Right atrium auricular region (tissue), 2 donors: ENCODE results near the gene GJA10. TPM values are rescaled to one million over a fixed set of nuclear protein-coding genes. Genes with fewer than 3 reads are reported as not detected.
"Not testable (repeated sequence)": the region's sequence is repeated elsewhere in the genome, so short reads cannot be mapped to it uniquely, and the experiment has no call there.

Source experiments
- DNase-seq: peaks from one replicate; pipeline ENCODE4 v3.0.0-alpha.2; 2019; ENCODE audit warnings: low spot score
- H3K27ac ChIP-seq, 2 donors: fragments of 200-600 bp; sonication (generic); 1 replicate in 1 of 2; 2 replicates in 1 of 2; pipeline ENCODE4 v1.5.1; 2016 to 2019
- H3K27me3 ChIP-seq, 2 donors: fragments of 200-600 bp; sonication (generic); one replicate each; pipeline versions ENCODE4 v1.5.1 to v1.6.0; 2017 to 2019
- H3K36me3 ChIP-seq: fragments of 200-600 bp; sonication (generic); one replicate; pipeline ENCODE4 v1.5.1; 2016
- H3K4me1 ChIP-seq, 2 donors: fragments of 200-600 bp; sonication (generic); one replicate each; pipeline versions ENCODE4 v1.5.1 to v1.6.0; 2017 to 2019
- H3K4me3 ChIP-seq, 2 donors: fragments of 200-600 bp; sonication (generic); 1 replicate in 1 of 2; 2 replicates in 1 of 2; pipeline ENCODE4 v1.5.1; 2017 to 2019; ENCODE audit warnings: mild to moderate bottlenecking in 1 of 2, moderate library complexity in 1 of 2
- H3K9me3 ChIP-seq, 2 donors: fragments of 200-600 bp; sonication (generic); one replicate each; pipeline ENCODE4 v1.5.1; 2019
- total RNA-seq, 2 donors: library from RNA; depleted of rRNA; stranded (reverse); fragments of >200 nt; gene quantifications; one replicate each; pipeline ENCODE4 v1.1.0, GENCODE V29; 2016
- TF ChIP-seq, protein P1 (sequence below), 2 donors: fragments of 200-600 bp; sonication (generic); IDR thresholded peaks; one replicate each; pipeline ENCODE4 v1.5.1; 2019; ENCODE audit warnings: antibody characterized with exemption in 2 of 2

Gene GJA10
- total RNA-seq, 2 donors from 2014 or later, result not detected

DNA sequence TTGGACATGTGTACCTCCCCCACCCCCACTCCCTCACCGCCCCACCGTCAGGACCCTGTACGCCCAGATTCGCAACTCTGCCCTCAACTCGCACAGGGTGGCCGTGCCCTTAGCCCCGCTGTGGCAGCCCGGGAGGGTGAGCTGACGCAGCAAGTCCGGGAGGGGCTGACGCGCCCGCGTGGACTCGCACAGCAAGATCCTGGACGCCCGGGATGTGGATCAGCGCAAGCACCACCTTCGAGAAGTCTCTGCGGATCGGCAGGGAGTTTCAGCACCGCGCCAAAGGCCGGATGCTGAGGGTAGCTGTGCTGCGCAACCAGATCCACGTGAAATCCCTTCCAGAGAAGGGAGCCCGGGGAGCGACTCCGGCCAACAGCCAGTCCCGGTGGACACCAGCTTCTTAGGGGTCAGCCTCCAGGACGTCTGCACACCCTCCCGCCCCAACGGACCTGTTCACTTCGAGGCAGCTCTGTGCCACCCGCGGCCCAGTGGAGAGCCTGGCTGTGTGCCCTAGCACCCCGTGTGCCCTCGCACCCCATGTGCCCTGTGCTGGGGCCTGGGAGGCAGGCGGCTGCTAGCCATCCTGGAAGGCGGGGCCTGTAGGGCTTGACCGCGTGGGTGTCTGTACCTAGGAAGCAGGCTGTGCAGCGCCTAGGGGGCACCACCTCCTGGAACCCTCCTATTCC is 6.7 kb upstream of the GJA10 start:
- Histone ChIP-seq H3K27me3 (peaks cover 4 to 12% of the 10 kb centered on the region in 2 donors), H3K4me3 (no peak overlapping the region), H3K27ac (no peak overlapping the region), H3K4me1 (no peaks in the 10 kb centered on the region), H3K36me3 (no peaks in the 10 kb centered on the region), H3K9me3 (no peaks in the 10 kb centered on the region)
- TF ChIP-seq, protein P1, sequence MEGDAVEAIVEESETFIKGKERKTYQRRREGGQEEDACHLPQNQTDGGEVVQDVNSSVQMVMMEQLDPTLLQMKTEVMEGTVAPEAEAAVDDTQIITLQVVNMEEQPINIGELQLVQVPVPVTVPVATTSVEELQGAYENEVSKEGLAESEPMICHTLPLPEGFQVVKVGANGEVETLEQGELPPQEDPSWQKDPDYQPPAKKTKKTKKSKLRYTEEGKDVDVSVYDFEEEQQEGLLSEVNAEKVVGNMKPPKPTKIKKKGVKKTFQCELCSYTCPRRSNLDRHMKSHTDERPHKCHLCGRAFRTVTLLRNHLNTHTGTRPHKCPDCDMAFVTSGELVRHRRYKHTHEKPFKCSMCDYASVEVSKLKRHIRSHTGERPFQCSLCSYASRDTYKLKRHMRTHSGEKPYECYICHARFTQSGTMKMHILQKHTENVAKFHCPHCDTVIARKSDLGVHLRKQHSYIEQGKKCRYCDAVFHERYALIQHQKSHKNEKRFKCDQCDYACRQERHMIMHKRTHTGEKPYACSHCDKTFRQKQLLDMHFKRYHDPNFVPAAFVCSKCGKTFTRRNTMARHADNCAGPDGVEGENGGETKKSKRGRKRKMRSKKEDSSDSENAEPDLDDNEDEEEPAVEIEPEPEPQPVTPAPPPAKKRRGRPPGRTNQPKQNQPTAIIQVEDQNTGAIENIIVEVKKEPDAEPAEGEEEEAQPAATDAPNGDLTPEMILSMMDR (IDR thresholded peaks at IDR 0.05), result no peak
- DNase-seq, result no peak

DNA sequence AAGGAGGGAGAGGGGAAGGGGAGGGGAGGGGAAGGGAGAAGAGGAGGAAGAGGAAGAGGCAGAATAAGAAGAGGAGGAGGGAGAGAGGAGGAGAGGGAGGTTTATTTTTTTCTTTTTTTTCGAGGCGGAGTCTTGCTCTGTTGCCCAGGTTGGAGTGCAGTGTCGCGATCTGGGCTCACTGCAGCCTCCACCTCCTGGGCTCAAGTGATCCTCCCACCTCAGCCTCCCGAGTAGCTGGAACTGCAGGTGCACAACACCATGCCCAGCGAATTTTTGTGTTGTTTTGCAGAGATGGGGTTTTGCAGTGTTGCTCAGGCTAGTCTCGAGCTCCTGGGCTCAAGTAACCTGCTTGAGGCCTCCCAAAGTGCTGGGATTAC is 6.1 kb upstream of the GJA10 start:
- Histone ChIP-seq H3K9me3 (no peaks in the 10 kb centered on the region), H3K4me1 (no peaks in the 10 kb centered on the region), H3K36me3 (no peaks in the 10 kb centered on the region), H3K4me3 (no peak overlapping the region), H3K27me3 (peaks cover 4 to 12% of the 10 kb centered on the region in 2 donors), H3K27ac (no peak overlapping the region)
- no peak for DNase-seq
- TF ChIP-seq, protein P1 (IDR thresholded peaks at IDR 0.05), result no peak

GRCh38 chr6:89888871-89889270 is 5.4 kb upstream of the GJA10 start:
- no peaks in the 10 kb centered on the region for H3K36me3 ChIP-seq
- no peak overlapping the region for H3K4me3 ChIP-seq
- H3K4me1 ChIP-seq, result no peaks in the 10 kb centered on the region
- TF ChIP-seq, protein P1 (IDR thresholded peaks at IDR 0.05), result no peak
- no peaks in the 10 kb centered on the region for H3K9me3 ChIP-seq
- no peak overlapping the region for H3K27ac ChIP-seq
- H3K27me3 ChIP-seq, result peaks cover 4 to 12% of the 10 kb centered on the region in 2 donors
- DNase-seq, result no peak

- H3K4me3 ChIP-seq, DNase-seq, H3K27ac ChIP-seq, H3K4me1 ChIP-seq, H3K9me3 ChIP-seq, H3K36me3 ChIP-seq: not testable (repeated sequence)
- peaks cover 4 to 12% of the 10 kb centered on the region in 2 donors for H3K27me3 ChIP-seq
Observed at GRCh38 chr6:89890845-89891528, 3.3 kb upstream of the GJA10 start.

DNA sequence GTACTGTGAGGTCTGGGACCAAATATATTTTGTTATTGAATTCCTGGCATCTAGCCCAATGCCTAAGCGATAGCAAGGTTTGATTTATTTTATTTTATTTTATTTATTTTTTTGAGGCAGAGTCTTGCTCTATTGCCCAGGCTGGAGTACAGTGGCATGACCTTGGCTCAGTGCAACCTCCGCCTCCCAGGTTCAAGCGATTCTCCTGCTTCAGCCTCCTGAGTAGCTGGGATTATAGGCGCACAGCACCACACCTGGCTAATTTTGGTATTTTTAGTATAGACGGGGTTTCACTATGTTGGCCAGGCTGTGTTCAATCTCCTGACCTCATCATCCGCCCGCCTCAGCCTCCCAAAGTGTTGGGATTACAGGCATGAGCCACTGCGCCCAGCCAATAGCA is 1.7 kb upstream of the GJA10 start:
- not testable (repeated sequence) for DNase-seq, H3K4me1 ChIP-seq, H3K9me3 ChIP-seq, H3K36me3 ChIP-seq, H3K27ac ChIP-seq, H3K4me3 ChIP-seq
- peaks cover 4 to 12% of the 10 kb centered on the region in 2 donors for H3K27me3 ChIP-seq

- no peak for DNase-seq
- Histone ChIP-seq H3K9me3 (no peaks in the 10 kb centered on the region), H3K27me3 (peaks cover 4 to 7% of the 10 kb centered on the region in 2 donors)
Observed at GRCh38 chr6:89895276-89895874, 1.1 kb downstream of the GJA10 start.

DNA sequence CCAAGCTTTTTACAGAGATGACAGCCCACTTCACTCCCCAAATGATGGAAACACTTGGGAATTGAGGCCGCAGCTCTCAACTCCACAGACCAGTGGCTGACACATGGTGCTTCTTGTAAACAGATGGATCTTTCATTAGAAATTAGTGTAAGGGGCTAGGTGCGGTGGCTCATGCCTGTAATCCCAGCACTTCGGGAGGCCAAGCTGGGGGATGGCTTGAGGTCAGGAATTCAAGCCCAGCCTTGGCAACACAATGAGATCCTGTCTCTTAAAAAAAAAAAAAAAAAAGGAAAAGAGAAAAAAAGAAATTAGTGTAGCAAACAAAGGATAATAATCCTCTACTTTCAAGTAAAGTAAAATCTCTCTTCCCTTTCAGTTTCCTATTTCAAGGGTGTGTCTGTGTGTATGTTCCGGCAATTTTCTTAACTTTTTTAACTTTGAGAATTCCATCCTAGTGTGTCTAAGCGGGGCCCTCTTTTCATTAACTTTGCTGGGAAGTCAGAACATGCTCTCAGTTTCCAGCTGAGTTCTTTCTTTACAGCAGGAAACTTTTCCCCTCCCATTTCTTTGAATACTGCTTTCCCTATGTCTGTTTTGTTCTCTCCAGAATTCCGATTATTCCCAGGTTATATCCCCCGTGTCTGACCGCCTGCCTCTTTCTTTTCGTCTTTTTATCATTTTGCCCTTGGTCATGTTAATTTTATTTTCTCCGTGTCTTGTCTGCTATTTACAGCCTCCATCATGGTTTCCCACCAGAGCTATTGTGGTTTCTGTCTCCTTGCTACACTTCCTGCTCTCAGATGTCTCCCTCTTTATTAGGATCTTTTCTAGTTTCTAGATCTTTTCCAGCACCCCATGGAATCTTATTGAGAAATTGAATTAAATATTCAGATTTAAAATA is 16.0 kb downstream of the GJA10 start:
- not testable (repeated sequence) for H3K9me3 ChIP-seq, H3K27me3 ChIP-seq, H3K36me3 ChIP-seq, H3K27ac ChIP-seq, DNase-seq, H3K4me1 ChIP-seq, H3K4me3 ChIP-seq

More at GRCh38 chr6:89895276-89895874, 1.1 kb downstream of the GJA10 start:
- Histone ChIP-seq H3K27ac (no peak overlapping the region), H3K4me3 (no peak overlapping the region), H3K36me3 (no peaks in the 10 kb centered on the region), H3K4me1 (no peaks in the 10 kb centered on the region)
- TF ChIP-seq, protein P1 (IDR thresholded peaks at IDR 0.05), result no peak
